ENCODE data around the gene KCNN1.

GRCh38 chr19:18041054-18041453 is 74.1 kb downstream of the KCNN1 start:
- TF ChIP-seq CTCF (IDR thresholded peaks at IDR 0.05) (no peak), SIN3A (IDR thresholded peaks at IDR 0.05; ENCODE audit: borderline replicate concordance, insufficient read depth, low read depth, low read length) (no peak), POLR2AphosphoS5 (IDR thresholded peaks at IDR 0.05; ENCODE audit: low read depth, low read length) (no peak)

Measured in Panc1 (cell line).